ENCODE results near the gene IL23A. TPM values are rescaled to one million over a fixed set of nuclear protein-coding genes. Genes with fewer than 3 reads are reported as not detected.
"Not testable (repeated sequence)": the region's sequence is repeated elsewhere in the genome, so short reads cannot be mapped to it uniquely, and the experiment has no call there.

IL23A gene
- total RNA-seq, 4 donors from 2014 or later, result not detected

DNA sequence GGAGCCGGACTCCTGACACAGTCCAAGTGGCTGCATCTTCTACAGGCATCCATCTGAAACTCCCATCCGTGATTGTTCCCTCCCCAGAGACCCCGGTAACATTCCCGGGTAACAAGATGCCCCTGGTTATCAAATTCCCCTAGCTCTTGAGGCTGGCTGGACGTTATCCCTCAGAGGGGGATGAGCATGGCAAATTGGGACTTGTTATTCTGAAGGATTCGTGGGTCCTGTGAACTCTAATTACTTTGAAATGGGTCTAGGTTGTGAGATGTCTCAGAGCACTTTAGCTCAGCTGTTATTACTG, 4.2 kb upstream of the IL23A start:
- Histone ChIP-seq H3K36me3 (no peaks in the 10 kb centered on the region), H3K27ac (peak overlapping the region; percentile 92 to 97 (median 95)), H3K9me3 (no peaks in the 10 kb centered on the region), H3K27me3 (no peaks in the 10 kb centered on the region), H3K4me3 (peak overlapping the region; percentile 72 to 85), H3K4me1 (peaks cover 0 to 14% (median 5%) of the 10 kb centered on the region in 3 donors)
- 0 to 12% methylated on average over 2 to 5 of the region's 6 CpGs for WGBS, 2 donors (ENCODE audit: low coverage in 1 of 2)
- no peak for TF ChIP-seq POLR2A (IDR thresholded peaks at IDR 0.05)
- TF ChIP-seq, protein P1, sequence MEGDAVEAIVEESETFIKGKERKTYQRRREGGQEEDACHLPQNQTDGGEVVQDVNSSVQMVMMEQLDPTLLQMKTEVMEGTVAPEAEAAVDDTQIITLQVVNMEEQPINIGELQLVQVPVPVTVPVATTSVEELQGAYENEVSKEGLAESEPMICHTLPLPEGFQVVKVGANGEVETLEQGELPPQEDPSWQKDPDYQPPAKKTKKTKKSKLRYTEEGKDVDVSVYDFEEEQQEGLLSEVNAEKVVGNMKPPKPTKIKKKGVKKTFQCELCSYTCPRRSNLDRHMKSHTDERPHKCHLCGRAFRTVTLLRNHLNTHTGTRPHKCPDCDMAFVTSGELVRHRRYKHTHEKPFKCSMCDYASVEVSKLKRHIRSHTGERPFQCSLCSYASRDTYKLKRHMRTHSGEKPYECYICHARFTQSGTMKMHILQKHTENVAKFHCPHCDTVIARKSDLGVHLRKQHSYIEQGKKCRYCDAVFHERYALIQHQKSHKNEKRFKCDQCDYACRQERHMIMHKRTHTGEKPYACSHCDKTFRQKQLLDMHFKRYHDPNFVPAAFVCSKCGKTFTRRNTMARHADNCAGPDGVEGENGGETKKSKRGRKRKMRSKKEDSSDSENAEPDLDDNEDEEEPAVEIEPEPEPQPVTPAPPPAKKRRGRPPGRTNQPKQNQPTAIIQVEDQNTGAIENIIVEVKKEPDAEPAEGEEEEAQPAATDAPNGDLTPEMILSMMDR (IDR thresholded peaks at IDR 0.05), result no peak
- TF ChIP-seq EP300 (IDR thresholded peaks at IDR 0.05), result no peak
- TF ChIP-seq POLR2AphosphoS5 (IDR thresholded peaks at IDR 0.05), result no peak
- no peak for ATAC-seq

DNA sequence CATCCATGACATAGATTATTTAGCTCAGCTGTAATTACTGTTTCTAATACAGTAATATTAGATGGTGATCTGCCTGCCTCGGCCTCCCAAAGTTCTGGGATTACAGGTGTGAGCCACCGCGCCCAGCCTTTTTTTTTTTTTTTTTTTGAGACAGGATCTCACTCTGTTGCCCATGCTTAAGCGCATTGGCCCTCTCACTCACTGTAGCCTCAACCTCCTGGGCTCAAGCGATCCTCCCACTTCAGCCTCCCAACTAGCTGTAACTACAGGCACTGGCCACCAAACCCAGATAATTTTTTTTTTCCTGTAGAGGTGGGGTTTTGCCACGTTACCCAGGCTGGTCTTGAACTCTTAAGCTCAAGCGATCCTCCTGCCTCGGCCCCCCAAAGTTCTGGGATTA, 3.2 kb upstream of the IL23A start:
- not testable (repeated sequence) for H3K36me3 ChIP-seq, H3K27me3 ChIP-seq, ATAC-seq, H3K4me3 ChIP-seq, H3K27ac ChIP-seq, H3K9me3 ChIP-seq
- 93 to 95% methylated on average over 6 to 8 of the region's 8 CpGs for WGBS, 2 donors (ENCODE audit: low coverage in 1 of 2)
- H3K4me1 ChIP-seq, result peaks cover 0 to 14% (median 5%) of the 10 kb centered on the region in 3 donors

DNA sequence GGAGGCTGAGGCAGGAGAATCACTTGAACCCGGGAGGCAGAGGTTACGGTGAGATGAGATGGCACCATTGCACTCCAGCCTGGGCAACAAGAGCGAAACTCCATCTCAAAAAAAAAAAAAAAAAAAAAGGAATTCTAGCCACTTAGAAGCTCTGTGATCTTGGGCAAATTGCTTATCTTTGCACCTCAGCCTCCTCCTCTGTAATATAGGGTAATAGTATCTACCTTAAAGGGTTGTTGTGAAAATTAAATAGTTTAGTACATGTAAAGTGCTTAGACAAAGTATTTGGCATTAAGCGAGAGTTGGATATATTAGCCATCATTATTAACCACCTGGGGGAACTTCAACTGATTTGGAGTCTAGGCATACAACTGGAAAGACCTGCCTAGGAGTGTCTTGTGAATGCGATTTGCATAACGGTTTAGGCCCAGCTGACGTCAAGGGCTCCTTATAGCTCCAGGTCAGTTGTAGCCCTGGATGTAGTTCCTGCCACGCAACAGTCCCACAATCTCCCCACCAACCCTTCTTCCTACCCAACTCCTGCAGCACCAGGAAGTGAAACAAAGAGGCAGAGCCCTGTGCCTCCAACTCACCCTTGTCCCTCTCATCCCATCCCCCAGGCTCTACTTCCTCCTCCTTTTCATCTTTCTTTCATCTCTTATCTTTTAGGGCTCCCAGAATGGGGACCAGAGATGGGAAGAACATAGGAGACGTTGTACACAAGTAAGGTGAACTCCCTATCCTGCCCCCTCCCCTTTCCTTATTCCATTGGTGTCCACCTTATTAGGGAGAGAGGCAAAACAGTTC, 2.1 kb upstream of the IL23A start:
- Histone ChIP-seq H3K4me1 (peaks cover 0 to 14% (median 5%) of the 10 kb centered on the region in 3 donors), H3K27me3 (no peaks in the 10 kb centered on the region), H3K27ac (no peak overlapping the region), H3K4me3 (no peak overlapping the region), H3K36me3 (peaks cover 0 to 5% of the 10 kb centered on the region in 2 donors), H3K9me3 (no peaks in the 10 kb centered on the region)
- TF ChIP-seq POLR2AphosphoS5 (IDR thresholded peaks at IDR 0.05) (no peak), EP300 (IDR thresholded peaks at IDR 0.05) (no peak)
- ATAC-seq, result no peak
- WGBS, 2 donors (ENCODE audit: low coverage in 1 of 2), result 75 to 87% methylated on average over 6 to 7 of the region's 9 CpGs

DNA sequence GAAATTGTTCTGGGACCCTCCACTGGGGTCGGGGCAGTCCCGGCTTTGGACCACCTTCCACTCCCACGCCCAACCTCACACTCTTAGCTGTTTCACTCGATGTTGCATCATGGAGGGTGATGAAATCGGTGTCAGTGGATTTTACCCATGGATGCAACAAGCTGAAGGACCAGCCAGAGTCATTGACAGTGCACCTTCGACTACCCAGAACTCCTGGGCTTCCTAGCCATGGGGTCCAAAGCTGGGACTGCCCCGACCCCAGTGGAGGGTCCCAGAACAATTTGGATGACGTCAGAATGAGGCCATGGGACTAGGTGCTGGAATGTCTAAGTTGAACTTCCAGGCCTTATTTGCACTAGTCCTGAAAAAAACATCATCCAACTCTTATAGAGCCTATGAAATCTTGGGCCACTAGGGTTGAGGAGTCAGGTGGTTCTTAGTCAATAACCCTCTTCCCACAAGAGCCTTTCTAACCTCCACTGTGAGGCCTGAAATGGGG, 882 bp upstream of the IL23A start:
- 81 to 83% methylated on average over 4 to 6 of the region's 8 CpGs for WGBS, 2 donors (ENCODE audit: low coverage in 1 of 2)
- Histone ChIP-seq H3K9me3 (no peaks in the 10 kb centered on the region), H3K4me3 (no peak overlapping the region), H3K27ac (no peak overlapping the region), H3K4me1 (peaks cover 0 to 7% (median 3%) of the 10 kb centered on the region in 3 donors), H3K27me3 (no peaks in the 10 kb centered on the region), H3K36me3 (peaks cover 0 to 15% of the 10 kb centered on the region in 2 donors)
- no peak for ATAC-seq
- TF ChIP-seq POLR2A (IDR thresholded peaks at IDR 0.05) (no peak), EP300 (IDR thresholded peaks at IDR 0.05) (no peak), POLR2AphosphoS5 (IDR thresholded peaks at IDR 0.05) (no peak)
- TF ChIP-seq, protein P1 (IDR thresholded peaks at IDR 0.05), result no peak

DNA sequence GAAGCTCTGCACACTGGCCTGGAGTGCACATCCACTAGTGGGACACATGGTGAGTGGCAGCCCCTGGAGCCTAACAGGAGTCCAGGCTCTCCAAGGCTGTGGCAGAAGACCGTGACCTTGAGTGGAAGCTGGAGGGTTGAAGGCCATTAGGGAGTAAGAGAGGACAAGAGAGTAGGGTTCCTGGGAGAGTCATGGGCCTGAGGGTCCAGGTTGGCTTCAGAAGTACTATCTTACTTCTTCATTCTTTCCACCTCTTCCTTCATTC, 406 bp downstream of the IL23A start:
- no peaks in the 10 kb centered on the region for H3K27me3 ChIP-seq
- no peaks in the 10 kb centered on the region for H3K4me1 ChIP-seq
- 78 to 100% methylated on average over 1 of the region's 1 CpG for WGBS, 2 donors (ENCODE audit: low coverage in 1 of 2)
- no peak for TF ChIP-seq POLR2AphosphoS5 (IDR thresholded peaks at IDR 0.05)
- TF ChIP-seq POLR2A (IDR thresholded peaks at IDR 0.05), result no peak
- no peak for TF ChIP-seq EP300 (IDR thresholded peaks at IDR 0.05)
- TF ChIP-seq, protein P1 (IDR thresholded peaks at IDR 0.05), result no peak
- H3K4me3 ChIP-seq, result no peak overlapping the region
- H3K9me3 ChIP-seq, result no peaks in the 10 kb centered on the region
- H3K36me3 ChIP-seq, result peaks cover 0 to 28% of the 10 kb centered on the region in 2 donors
- H3K27ac ChIP-seq, result no peak overlapping the region
- no peak for ATAC-seq

DNA sequence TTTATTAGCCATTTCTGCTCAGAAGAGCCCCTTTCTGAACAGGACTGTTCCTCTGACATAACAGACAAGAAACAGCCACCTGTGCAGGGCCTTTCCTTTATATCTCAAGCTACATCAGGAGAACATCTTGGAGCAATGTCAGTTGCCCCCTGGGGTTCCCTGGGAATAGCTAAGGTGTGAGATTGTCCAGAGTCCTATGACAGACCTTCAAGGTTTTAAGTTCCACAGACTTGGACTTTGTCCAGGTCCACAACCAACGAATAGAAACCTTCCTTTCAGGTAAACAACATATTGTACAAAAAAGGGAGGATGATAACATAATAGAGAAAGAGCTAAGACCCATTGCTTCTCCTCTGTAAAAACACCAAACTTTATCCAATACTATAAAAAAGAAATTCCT, 2.9 kb downstream of the IL23A start:
- Histone ChIP-seq H3K9me3 (no peaks in the 10 kb centered on the region), H3K4me3 (no peak overlapping the region), H3K27ac (no peak overlapping the region), H3K4me1 (no peaks in the 10 kb centered on the region), H3K36me3 (peaks cover 0 to 54% of the 10 kb centered on the region in 2 donors), H3K27me3 (no peaks in the 10 kb centered on the region)
- no peak for TF ChIP-seq EP300 (IDR thresholded peaks at IDR 0.05)
- no peak for TF ChIP-seq POLR2AphosphoS5 (IDR thresholded peaks at IDR 0.05)
- no peak for TF ChIP-seq POLR2A (IDR thresholded peaks at IDR 0.05)
- TF ChIP-seq, protein P1 (IDR thresholded peaks at IDR 0.05), result no peak
- no peak for ATAC-seq
- 0 to 46% methylated on average over 1 of the region's 1 CpG for WGBS, 2 donors (ENCODE audit: low coverage in 1 of 2)

DNA sequence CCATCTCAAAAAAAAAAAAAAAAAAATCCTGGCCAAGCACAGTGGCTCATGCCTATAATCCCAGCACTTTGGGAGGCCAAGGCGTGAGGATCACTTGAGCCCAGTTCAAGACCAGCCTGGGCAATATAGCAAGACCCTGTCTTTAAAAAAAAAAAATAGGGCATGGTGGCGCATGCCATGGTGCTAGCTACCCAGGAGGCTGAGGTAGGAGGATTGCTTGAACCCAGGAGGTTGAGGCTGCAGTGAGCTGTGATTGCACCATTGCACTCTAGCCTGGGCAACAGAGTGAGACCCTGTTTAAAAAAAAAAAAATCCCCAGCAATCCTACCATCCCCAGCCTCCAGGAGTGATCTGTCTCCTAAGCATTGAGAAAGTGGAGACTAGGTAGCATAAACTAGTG, 3.6 kb downstream of the IL23A start:
- 100% methylated on average over 2 of the region's 2 CpGs; no CpG with 5 or more reads in 1 of the 2 donors for WGBS, 2 donors (ENCODE audit: low coverage in 1 of 2)
- H3K27me3 ChIP-seq, H3K4me1 ChIP-seq, H3K4me3 ChIP-seq, ATAC-seq, H3K27ac ChIP-seq, H3K9me3 ChIP-seq: not testable (repeated sequence)
- peaks cover 0 to 60% of the 10 kb centered on the region in 2 donors for H3K36me3 ChIP-seq

All from gastroesophageal sphincter (tissue), 4 donors.